ENCODE data around the gene NEDD4.

- TF ChIP-seq CTCF (IDR thresholded peaks at IDR 0.05; ENCODE audit: low read depth, low read length, poor library complexity, severe bottlenecking) (no peak), EZH2phosphoT487 (IDR thresholded peaks at IDR 0.05; ENCODE audit: borderline replicate concordance, low read length) (no peak)
These were observed 43.2 kb upstream of the NEDD4 start for GRCh38 chr15:56036546-56037067.
